KG1 (cell line): ENCODE results near the gene KAZALD1.
A peak's percentile ranks its signal among the peaks of the same experiment; 100 is the strongest.

Experiments
- DNase-seq: peaks from one replicate; lab custom pipeline; 2025; lab: John Stamatoyannopoulos, UW

Gene KAZALD1

GRCh38 chr10:101047961-101048892 lies 13.6 kb upstream of the KAZALD1 start:
- DNase-seq = no peak

- no peak for DNase-seq
Observed at GRCh38 chr10:101050208-101051069, 11.3 kb upstream of the KAZALD1 start.

- no peak for DNase-seq
Observed at GRCh38 chr10:101052285-101052684, 9.5 kb upstream of the KAZALD1 start.

GRCh38 chr10:101053516-101053915 lies 8.3 kb upstream of the KAZALD1 start:
- no peak for DNase-seq

GRCh38 chr10:101054351-101054750 lies 7.4 kb upstream of the KAZALD1 start:
- peak; percentile 29 for DNase-seq

GRCh38 chr10:101054876-101055275 lies 6.9 kb upstream of the KAZALD1 start:
- DNase-seq = no peak

GRCh38 chr10:101055411-101055810 lies 6.4 kb upstream of the KAZALD1 start:
- DNase-seq = no peak

GRCh38 chr10:101056365-101057151 lies 5.2 kb upstream of the KAZALD1 start:
- DNase-seq = no peak

GRCh38 chr10:101060036-101060950 lies 1.5 kb upstream of the KAZALD1 start:
- peak; percentile 92 for DNase-seq

- peak; percentile 92 for DNase-seq
Observed at GRCh38 chr10:101060951-101061623, 702 bp upstream of the KAZALD1 start.

GRCh38 chr10:101062232-101063049 lies 652 bp downstream of the KAZALD1 start:
- no peak for DNase-seq

- no peak for DNase-seq
Observed at GRCh38 chr10:101063050-101063525, 1.3 kb downstream of the KAZALD1 start.

- DNase-seq = peak; percentile 17
Observed at GRCh38 chr10:101063548-101064414, 2.0 kb downstream of the KAZALD1 start.

GRCh38 chr10:101064415-101065030 lies 2.7 kb downstream of the KAZALD1 start:
- DNase-seq = no peak

- no peak for DNase-seq
Observed at GRCh38 chr10:101065481-101066145, 3.8 kb downstream of the KAZALD1 start.

- no peak for DNase-seq
Observed at GRCh38 chr10:101066146-101066895, 4.5 kb downstream of the KAZALD1 start.
